NCI-H524 (cell line): ENCODE measurements around the gene FBXW7.
"Not testable (repeated sequence)": the region's sequence is repeated elsewhere in the genome, so short reads cannot be mapped to it uniquely, and the experiment has no call there.

Experiments
- DNase-seq, 2 experiments: peaks; one replicate each; lab custom pipeline; 2025; lab: John Stamatoyannopoulos, UW

Gene FBXW7

GRCh38 chr4:152545088-152545487 is 9.2 kb upstream of the FBXW7 start:
- no peak for DNase-seq

- DNase-seq, result not testable (repeated sequence)
Measured at GRCh38 chr4:152544533-152544932, 8.6 kb upstream of the FBXW7 start.

GRCh38 chr4:152540941-152541340 is 5.0 kb upstream of the FBXW7 start:
- DNase-seq, result no peak

- DNase-seq, result peak in 1 of 2 experiments; percentile 0
Measured at GRCh38 chr4:152540293-152540674, 4.4 kb upstream of the FBXW7 start.

- no peak for DNase-seq
Measured at GRCh38 chr4:152539556-152540292, 3.8 kb upstream of the FBXW7 start.

- DNase-seq, result peak; percentile 10 to 34
Measured at GRCh38 chr4:152537881-152538280, 2.0 kb upstream of the FBXW7 start.

- DNase-seq, result peak in 1 of 2 experiments; percentile 20
Measured at GRCh38 chr4:152536545-152537182, 772 bp upstream of the FBXW7 start.

- DNase-seq, result no peak
Measured at GRCh38 chr4:152535360-152535902, 461 bp downstream of the FBXW7 start.

- peak in 1 of 2 experiments; percentile 15 for DNase-seq
Measured at GRCh38 chr4:152534541-152535359, 1.1 kb downstream of the FBXW7 start.

- DNase-seq, result no peak
Measured at GRCh38 chr4:152531479-152531878, 4.4 kb downstream of the FBXW7 start.

- no peak for DNase-seq
Measured at GRCh38 chr4:152530600-152530999, 5.3 kb downstream of the FBXW7 start.

GRCh38 chr4:152529880-152530279 is 6.0 kb downstream of the FBXW7 start:
- no peak for DNase-seq

GRCh38 chr4:152528060-152528459 is 7.8 kb downstream of the FBXW7 start:
- DNase-seq, result no peak

GRCh38 chr4:152525878-152526277 is 10.0 kb downstream of the FBXW7 start:
- DNase-seq, result no peak

- no peak for DNase-seq
Measured at GRCh38 chr4:152524427-152524826, 11.5 kb downstream of the FBXW7 start.

GRCh38 chr4:152523731-152524130 is 12.2 kb downstream of the FBXW7 start:
- no peak for DNase-seq

- DNase-seq, result no peak
Measured at GRCh38 chr4:152522754-152523153, 13.1 kb downstream of the FBXW7 start.

- DNase-seq, result no peak
Measured at GRCh38 chr4:152522245-152522644, 13.6 kb downstream of the FBXW7 start.

- DNase-seq, result no peak
Measured at GRCh38 chr4:152516156-152516555, 19.7 kb downstream of the FBXW7 start.

GRCh38 chr4:152515678-152516077 is 20.2 kb downstream of the FBXW7 start:
- DNase-seq, result peak in 1 of 2 experiments; percentile 10

GRCh38 chr4:152514356-152514755 is 21.5 kb downstream of the FBXW7 start:
- no peak for DNase-seq

- DNase-seq, result no peak
Measured at GRCh38 chr4:152513078-152513477, 22.8 kb downstream of the FBXW7 start.
